ENCODE measurements around the gene ENO1.
"Not testable (repeated sequence)": the region's sequence is repeated elsewhere in the genome, so short reads cannot be mapped to it uniquely, and the experiment has no call there.

Gene ENO1

GRCh38 chr1:8878448-8878697 is at the start of gene ENO1:
Gene ENO1 (minus strand): TSS chr1:8878686. CDS start chr1:8874908, 3,778 bp downstream.
- no peak for DNase-seq

GRCh38 chr1:8926707-8927694 is 48.5 kb upstream of the ENO1 start:
- DNase-seq = no peak

- DNase-seq = no peak
These were observed 47.5 kb upstream of the ENO1 start for GRCh38 chr1:8925960-8926359.

GRCh38 chr1:8925406-8925805 is 46.9 kb upstream of the ENO1 start:
- no peak for DNase-seq

GRCh38 chr1:8922962-8923361 is 44.5 kb upstream of the ENO1 start:
- no peak for DNase-seq

DNA sequence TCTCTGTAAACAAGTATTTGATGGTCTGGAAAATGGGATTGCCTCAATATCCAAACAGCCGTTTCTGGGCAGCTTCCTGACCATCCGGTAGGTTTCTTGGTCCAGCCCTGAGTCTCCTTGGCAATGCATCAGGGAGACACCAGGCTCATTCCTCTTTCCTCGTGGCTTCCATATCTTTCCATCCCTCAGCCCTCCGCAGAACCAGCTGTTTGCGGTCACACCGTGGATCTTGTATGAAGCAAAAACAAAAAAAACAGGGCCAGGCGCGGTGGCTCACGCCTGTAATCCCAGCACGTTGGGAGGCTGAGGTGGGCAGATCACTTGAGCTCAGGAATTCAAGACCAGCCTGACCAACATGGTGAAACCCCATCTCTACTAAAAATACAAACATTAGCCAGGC is 39.0 kb upstream of the ENO1 start:
- DNase-seq = not testable (repeated sequence)

GRCh38 chr1:8915446-8915845 is 37.0 kb upstream of the ENO1 start:
- DNase-seq = no peak

GRCh38 chr1:8914466-8914865 is 36.0 kb upstream of the ENO1 start:
- no peak for DNase-seq

- DNase-seq = no peak
These were observed 35.0 kb upstream of the ENO1 start for GRCh38 chr1:8913457-8913856.

GRCh38 chr1:8911416-8912309 is 33.2 kb upstream of the ENO1 start:
- DNase-seq = no peak

DNA sequence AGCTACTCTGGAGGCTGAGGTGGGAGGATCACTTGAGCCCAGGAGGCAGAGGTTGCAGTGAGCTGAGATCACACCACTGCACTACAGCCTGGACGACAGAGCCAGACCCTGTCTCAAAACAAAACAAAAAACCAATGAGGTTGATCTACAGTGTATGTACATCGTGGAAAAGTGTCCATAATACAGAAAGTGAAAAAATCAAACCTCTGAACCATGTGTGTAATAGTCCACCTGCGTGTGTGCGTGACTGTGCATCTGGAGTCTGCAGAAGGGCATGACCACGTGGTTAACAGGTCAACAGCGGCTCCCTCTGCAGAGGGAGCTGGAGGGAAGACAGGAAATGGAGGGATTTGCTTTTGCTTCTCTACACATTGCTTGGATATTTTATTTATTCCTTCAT is 32.4 kb upstream of the ENO1 start:
- peak; percentile 22 for DNase-seq

DNA sequence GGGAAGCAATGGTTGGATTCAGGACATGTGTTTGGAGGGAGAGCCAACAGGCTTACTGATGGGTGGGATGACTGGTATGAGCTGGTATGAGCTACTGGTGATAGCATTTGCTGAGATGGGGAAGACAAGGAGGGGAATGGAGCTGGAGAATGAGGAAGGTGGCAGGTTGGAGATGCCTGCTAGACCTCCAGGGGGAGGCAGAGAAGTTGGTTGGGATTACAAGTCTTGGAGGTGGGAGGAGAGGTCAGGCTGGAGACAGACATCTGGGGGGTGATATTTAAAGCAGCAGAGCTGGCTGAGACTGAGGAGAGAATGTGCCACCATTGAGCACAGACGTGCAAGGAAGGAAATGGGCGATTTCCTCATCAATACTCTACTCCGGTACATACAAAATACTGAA is 31.8 kb upstream of the ENO1 start:
- DNase-seq = no peak

GRCh38 chr1:8908388-8909151 is 30.1 kb upstream of the ENO1 start:
- DNase-seq = no peak

DNA sequence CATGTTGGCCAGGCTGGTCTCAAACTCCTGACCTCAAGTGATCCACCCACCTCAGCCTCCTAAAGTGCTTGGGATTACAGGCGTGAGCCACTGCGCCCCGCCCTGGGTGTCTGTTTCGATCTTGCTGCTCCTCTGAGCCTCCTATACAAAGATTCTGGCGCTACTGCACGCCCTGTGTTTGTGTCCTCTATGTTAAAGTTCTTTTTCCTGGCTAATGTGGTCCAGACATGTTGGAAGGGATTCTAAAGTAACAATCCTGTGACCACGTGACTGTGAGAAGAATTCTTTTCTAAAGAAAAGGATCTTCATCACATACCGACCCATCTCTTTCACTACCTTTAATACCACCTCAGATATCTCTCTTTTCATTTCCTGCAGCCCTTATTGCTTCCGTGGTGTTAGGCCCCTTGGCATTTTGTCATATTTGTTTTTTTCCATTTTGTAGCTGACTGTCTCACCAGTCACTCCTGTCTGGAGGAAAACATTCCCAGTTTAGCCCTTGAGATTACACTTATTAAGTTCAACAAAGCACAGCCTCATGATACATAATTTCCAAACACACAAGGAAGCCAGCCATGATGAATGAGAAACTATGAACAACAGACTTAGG is 27.2 kb upstream of the ENO1 start:
- peak; percentile 36 for DNase-seq

DNA sequence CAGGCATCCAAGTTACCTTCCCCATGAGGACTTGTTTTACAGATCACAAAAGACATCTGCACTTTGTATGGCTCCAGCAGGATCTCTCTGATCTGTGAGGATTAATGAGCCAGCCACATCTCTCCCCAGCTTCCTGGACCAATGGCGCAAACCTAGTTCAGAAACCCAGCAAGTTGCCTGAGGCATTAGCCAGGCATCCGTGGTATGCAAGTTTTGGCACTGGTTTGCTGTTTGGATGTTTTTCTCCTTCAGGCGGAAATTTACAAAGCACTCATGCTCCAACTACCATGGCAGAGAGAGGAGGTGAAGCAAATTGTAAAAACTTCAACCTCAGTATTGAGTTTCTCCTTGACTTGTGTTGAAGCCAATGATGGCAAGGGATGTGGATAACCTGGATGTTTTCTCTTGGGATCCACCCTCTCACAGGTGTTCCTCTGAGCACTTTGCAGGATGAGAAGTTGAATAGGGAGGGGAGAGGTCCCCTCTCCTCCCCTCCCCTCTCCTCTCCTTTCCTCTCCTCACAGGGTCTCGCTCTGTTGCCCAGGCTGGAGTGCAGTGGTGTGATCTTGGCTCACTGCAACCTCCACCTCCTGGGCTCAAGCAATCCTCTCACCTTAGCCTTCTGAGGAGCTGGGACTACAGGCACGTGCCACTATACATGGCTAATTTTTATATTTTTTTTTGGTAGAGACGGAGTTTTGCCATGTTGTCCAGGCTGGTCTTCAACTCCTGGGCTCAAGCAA is 25.6 kb upstream of the ENO1 start:
- peak; percentile 97 for DNase-seq

DNA sequence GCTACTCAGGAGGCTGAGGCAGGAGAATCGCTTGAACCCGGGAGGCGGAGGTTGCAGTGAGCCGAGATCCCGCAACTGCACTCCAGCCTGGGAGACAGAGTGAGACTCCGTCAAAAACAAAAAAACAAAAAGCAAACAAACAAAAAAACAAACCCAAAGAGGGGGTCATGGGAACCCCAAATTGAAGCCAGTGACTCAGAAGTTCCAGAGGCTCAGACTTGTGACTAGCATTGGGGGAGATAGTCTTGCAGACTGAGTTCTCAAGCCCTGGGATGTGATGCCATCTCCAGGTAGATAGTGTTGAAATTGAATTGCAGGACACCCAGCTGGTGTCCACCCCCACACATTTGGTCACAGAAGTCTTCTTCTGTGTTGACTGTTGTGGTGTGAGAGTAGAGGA is 24.9 kb upstream of the ENO1 start:
- peak; percentile 45 for DNase-seq

GRCh38 chr1:8902765-8903164 is 24.3 kb upstream of the ENO1 start:
- peak; percentile 54 for DNase-seq

GRCh38 chr1:8900684-8901083 is 22.2 kb upstream of the ENO1 start:
- not testable (repeated sequence) for DNase-seq

DNA sequence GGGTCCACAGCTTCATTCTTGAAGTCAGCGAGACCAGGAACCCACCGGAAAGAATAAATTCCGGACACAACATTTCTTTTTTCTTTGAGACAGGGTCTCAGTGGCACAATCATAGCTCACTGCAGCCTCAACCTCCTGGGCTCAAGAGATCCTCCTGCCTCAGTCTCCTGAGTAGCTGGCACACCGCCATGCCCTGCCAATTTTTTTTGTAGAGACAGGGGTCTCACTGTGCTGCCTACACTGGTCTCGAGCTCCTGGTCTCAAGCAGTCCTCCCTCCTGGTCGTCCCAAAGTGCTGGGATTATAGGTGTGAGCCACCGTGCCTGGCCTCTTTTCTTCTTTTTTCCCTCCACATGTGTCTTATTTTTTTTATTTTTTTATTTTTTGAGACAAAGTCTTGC is 20.6 kb upstream of the ENO1 start:
- DNase-seq = no peak

GRCh38 chr1:8898418-8898817 is 19.9 kb upstream of the ENO1 start:
- not testable (repeated sequence) for DNase-seq

DNA sequence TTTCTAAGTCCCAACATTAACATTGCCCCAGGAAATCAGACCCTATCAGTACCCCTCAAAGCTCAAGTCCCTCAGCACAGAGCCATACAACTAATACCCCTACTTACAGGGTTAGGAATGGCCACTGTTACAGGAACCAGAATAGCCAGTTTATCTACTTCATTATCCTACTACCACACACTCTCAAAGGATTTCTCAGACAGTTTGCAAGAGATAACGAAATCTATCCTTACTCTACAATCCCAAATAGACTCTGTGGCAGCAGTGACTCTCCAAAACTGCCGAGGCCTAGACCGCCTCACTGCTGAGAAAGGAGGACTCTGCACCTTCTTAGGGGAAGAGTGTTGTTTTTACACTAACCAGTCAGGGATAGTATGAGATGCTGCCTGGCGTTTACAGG is 19.0 kb upstream of the ENO1 start:
- not testable (repeated sequence) for DNase-seq

DNA sequence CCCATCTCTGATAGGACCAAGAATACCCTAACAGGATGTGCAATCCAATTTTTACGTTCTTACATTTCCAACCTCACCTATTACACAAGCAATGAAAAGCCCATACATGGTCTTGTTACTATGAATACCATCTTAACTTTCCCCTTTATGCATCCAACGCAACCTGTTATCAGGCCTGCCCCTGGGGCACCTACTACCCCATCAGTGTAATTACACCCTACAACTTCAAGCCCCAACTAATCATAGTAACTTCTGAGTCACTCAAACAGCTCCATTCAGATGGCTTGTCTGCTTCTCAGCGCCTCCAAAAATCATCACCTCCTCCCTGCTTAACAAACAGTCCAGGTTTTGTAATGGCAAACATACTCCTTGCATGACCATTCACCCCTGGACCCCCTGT is 18.3 kb upstream of the ENO1 start:
- DNase-seq = not testable (repeated sequence)
